ENCODE measurements around the gene PPP2R3B.

- TF ChIP-seq, protein P1, sequence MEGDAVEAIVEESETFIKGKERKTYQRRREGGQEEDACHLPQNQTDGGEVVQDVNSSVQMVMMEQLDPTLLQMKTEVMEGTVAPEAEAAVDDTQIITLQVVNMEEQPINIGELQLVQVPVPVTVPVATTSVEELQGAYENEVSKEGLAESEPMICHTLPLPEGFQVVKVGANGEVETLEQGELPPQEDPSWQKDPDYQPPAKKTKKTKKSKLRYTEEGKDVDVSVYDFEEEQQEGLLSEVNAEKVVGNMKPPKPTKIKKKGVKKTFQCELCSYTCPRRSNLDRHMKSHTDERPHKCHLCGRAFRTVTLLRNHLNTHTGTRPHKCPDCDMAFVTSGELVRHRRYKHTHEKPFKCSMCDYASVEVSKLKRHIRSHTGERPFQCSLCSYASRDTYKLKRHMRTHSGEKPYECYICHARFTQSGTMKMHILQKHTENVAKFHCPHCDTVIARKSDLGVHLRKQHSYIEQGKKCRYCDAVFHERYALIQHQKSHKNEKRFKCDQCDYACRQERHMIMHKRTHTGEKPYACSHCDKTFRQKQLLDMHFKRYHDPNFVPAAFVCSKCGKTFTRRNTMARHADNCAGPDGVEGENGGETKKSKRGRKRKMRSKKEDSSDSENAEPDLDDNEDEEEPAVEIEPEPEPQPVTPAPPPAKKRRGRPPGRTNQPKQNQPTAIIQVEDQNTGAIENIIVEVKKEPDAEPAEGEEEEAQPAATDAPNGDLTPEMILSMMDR (IDR thresholded peaks at IDR 0.05): no peak
- TF ChIP-seq POLR2A (IDR thresholded peaks at IDR 0.05): no peak
Measured at GRCh38 chrX:298993-299392, 87.7 kb downstream of the PPP2R3B start.
